NCI-H2029 (cell line): ENCODE results near the gene CORIN.
"Not testable (repeated sequence)": the region's sequence is repeated elsewhere in the genome, so short reads cannot be mapped to it uniquely, and the experiment has no call there.

ENCODE experiments used
- DNase-seq: peaks from one replicate; lab custom pipeline; 2025; lab: John Stamatoyannopoulos, UW

Gene CORIN

GRCh38 chr4:47721485-47721884 lies 116.4 kb downstream of the CORIN start:
- DNase-seq, result no peak

GRCh38 chr4:47720787-47721186 lies 117.1 kb downstream of the CORIN start:
- no peak for DNase-seq

- no peak for DNase-seq
Observed at GRCh38 chr4:47719576-47719975, 118.3 kb downstream of the CORIN start.

- DNase-seq, result no peak
Observed at GRCh38 chr4:47718696-47719095, 119.2 kb downstream of the CORIN start.

- DNase-seq, result no peak
Observed at GRCh38 chr4:47717188-47717587, 120.7 kb downstream of the CORIN start.

GRCh38 chr4:47715716-47716416 lies 122.0 kb downstream of the CORIN start:
- no peak for DNase-seq

- no peak for DNase-seq
Observed at GRCh38 chr4:47714269-47714668, 123.6 kb downstream of the CORIN start.

GRCh38 chr4:47713129-47713834 lies 124.6 kb downstream of the CORIN start:
- DNase-seq, result no peak

GRCh38 chr4:47711646-47712045 lies 126.2 kb downstream of the CORIN start:
- no peak for DNase-seq

- no peak for DNase-seq
Observed at GRCh38 chr4:47711183-47711582, 126.7 kb downstream of the CORIN start.

- DNase-seq, result not testable (repeated sequence)
Observed at GRCh38 chr4:47706352-47706751, 131.5 kb downstream of the CORIN start.

- DNase-seq, result no peak
Observed at GRCh38 chr4:47705326-47705981, 132.4 kb downstream of the CORIN start.

GRCh38 chr4:47704693-47705325 lies 133.1 kb downstream of the CORIN start:
- peak; percentile 60 for DNase-seq

- no peak for DNase-seq
Observed at GRCh38 chr4:47703956-47704355, 133.9 kb downstream of the CORIN start.

GRCh38 chr4:47703008-47703407 lies 134.9 kb downstream of the CORIN start:
- no peak for DNase-seq

GRCh38 chr4:47701286-47701685 lies 136.6 kb downstream of the CORIN start:
- DNase-seq, result no peak

- no peak for DNase-seq
Observed at GRCh38 chr4:47698837-47699236, 139.0 kb downstream of the CORIN start.

- no peak for DNase-seq
Observed at GRCh38 chr4:47696823-47697222, 141.0 kb downstream of the CORIN start.

GRCh38 chr4:47695260-47695659 lies 142.6 kb downstream of the CORIN start:
- no peak for DNase-seq

GRCh38 chr4:47694322-47694721 lies 143.5 kb downstream of the CORIN start:
- no peak for DNase-seq

GRCh38 chr4:47692691-47693090 lies 145.2 kb downstream of the CORIN start:
- peak; percentile 66 for DNase-seq

GRCh38 chr4:47691757-47692383 lies 146.0 kb downstream of the CORIN start:
- DNase-seq, result not testable (repeated sequence)
